ENCODE results near the gene UFC1.

- TF ChIP-seq CTCF (IDR thresholded peaks at IDR 0.05) (no peak), EP300 (IDR thresholded peaks at IDR 0.05) (no peak), POLR2A (IDR thresholded peaks at IDR 0.05) (no peak)
Measured at GRCh38 chr1:161185732-161186311, 32.0 kb downstream of the UFC1 start.
